GM23338 (cell line): ENCODE measurements around the gene FAM32A. TPM values are rescaled to one million over a fixed set of nuclear protein-coding genes. Genes with fewer than 3 reads are reported as not detected.
A peak's percentile ranks its signal among the peaks of the same experiment; 100 is the strongest.

Experiments
- ATAC-seq: fragments of 200-7000 bp; cut with Tn5 transposase; 3 replicates; pipeline ENCODE4 v1.9.1; 2020
- DNase-seq: peaks from one replicate; pipeline ENCODE4 v3.0.0-alpha.2; 2015; ENCODE audit warnings: low spot score
- H2AFZ ChIP-seq: fragments of 200-600 bp; sonication (generic); 2 replicates; pipeline ENCODE4 v1.8.0; 2016; ENCODE audit warnings: antibody characterized with exemption, mild to moderate bottlenecking, moderate library complexity
- H3F3A ChIP-seq: fragments of 200-600 bp; sonication (generic); replicated peaks from 2 replicates; pipeline ENCODE4 v1.8.0; 2017; ENCODE audit warnings: antibody characterized with exemption, mixed run types, low read depth
- H3K27ac ChIP-seq: fragments of 200-600 bp; sonication (generic); 2 replicates; pipeline ENCODE4 v1.6.1; 2016; ENCODE audit warnings: low read depth
- H3K27me3 ChIP-seq: fragments of 200-600 bp; sonication (generic); 2 replicates; pipeline ENCODE4 v1.8.0; 2016; ENCODE audit warnings: mild to moderate bottlenecking, mixed run types, moderate library complexity; ENCODE audit not compliant: insufficient read depth
- H3K36me3 ChIP-seq: fragments of 200-600 bp; sonication (generic); 2 replicates; pipeline ENCODE4 v1.8.0; 2016; ENCODE audit warnings: mild to moderate bottlenecking; ENCODE audit not compliant: insufficient read depth
- H3K4me1 ChIP-seq: fragments of 200-600 bp; sonication (generic); 2 replicates; pipeline ENCODE4 v1.8.0; 2016; ENCODE audit warnings: mild to moderate bottlenecking, moderate library complexity; ENCODE audit not compliant: insufficient read depth
- H3K4me2 ChIP-seq: fragments of 200-600 bp; sonication (generic); 2 replicates; pipeline ENCODE4 v1.7.1; 2017; ENCODE audit warnings: mixed run types
- H3K4me3 ChIP-seq: fragments of 200-600 bp; sonication (generic); 2 replicates; pipeline ENCODE4 v1.6.1; 2016; ENCODE audit warnings: mixed run types
- H3K79me2 ChIP-seq: fragments of 200-600 bp; sonication (generic); replicated peaks from 2 replicates; pipeline ENCODE4 v1.8.0; 2017; ENCODE audit warnings: mild to moderate bottlenecking; ENCODE audit not compliant: insufficient read depth
- H3K9me2 ChIP-seq: fragments of 200-600 bp; sonication (generic); 2 replicates; pipeline ENCODE4 v1.8.0; 2017; ENCODE audit not compliant: insufficient read depth
- H4K20me1 ChIP-seq: fragments of 200-600 bp; sonication (generic); replicated peaks from 2 replicates; pipeline ENCODE4 v1.8.0; 2017; ENCODE audit warnings: mild to moderate bottlenecking; ENCODE audit not compliant: insufficient read depth
- H3K27ac Mint-ChIP-seq: 2 replicates; pipeline ENCODE4 v1.8.0; 2020; ENCODE audit warnings: inconsistent platforms, mild to moderate bottlenecking, moderate library complexity, mixed read lengths
- H3K27me3 Mint-ChIP-seq: 3 replicates; pipeline ENCODE4 v1.8.0; 2022; ENCODE audit warnings: low read depth, mild to moderate bottlenecking, moderate library complexity, mixed read lengths, inconsistent platforms; ENCODE audit not compliant: insufficient read depth, poor library complexity
- H3K36me3 Mint-ChIP-seq: 3 replicates; pipeline ENCODE4 v1.8.0; 2021; ENCODE audit warnings: low read depth, mild to moderate bottlenecking, inconsistent platforms, moderate library complexity, mixed read lengths
- H3K4me1 Mint-ChIP-seq: 3 replicates; pipeline ENCODE4 v1.8.0; 2020; ENCODE audit warnings: mild to moderate bottlenecking, inconsistent platforms, mixed read lengths
- H3K4me3 Mint-ChIP-seq: 3 replicates; pipeline ENCODE4 v1.8.0; 2021; ENCODE audit warnings: moderate library complexity, mild to moderate bottlenecking, inconsistent platforms, mixed read lengths
- H3K9me3 Mint-ChIP-seq: 3 replicates; pipeline ENCODE4 v1.8.0; 2020; ENCODE audit warnings: moderate library complexity, mild to moderate bottlenecking, inconsistent platforms, mixed read lengths
- EZH2 ChIP-seq: fragments of 200-600 bp; sonication (generic); IDR thresholded peaks from one replicate; pipeline ENCODE4 v1.8.0; 2017; ENCODE audit warnings: antibody characterized with exemption, mild to moderate bottlenecking, low read depth; ENCODE audit not compliant: unreplicated experiment
- EZH2phosphoT487 ChIP-seq: fragments of 200-600 bp; sonication (generic); IDR thresholded peaks from one replicate; pipeline ENCODE4 v1.8.1; 2018; ENCODE audit warnings: antibody characterized with exemption; ENCODE audit not compliant: unreplicated experiment
- JUNB ChIP-seq: IDR thresholded peaks from one replicate; pipeline ENCODE4 v1.6.1; 2016; ENCODE audit warnings: antibody characterized with exemption; ENCODE audit not compliant: unreplicated experiment
- POLR2AphosphoS5 ChIP-seq: IDR thresholded peaks from 2 replicates; pipeline ENCODE4 v1.6.1; 2016; ENCODE audit warnings: antibody characterized with exemption, low read depth
- ZNF114 ChIP-seq: fragments of 250-450 bp; sonication (Bioruptor Pico); IDR thresholded peaks from 2 replicates; pipeline ENCODE4 v1.5.0; 2020; ENCODE audit warnings: mild to moderate bottlenecking, moderate library complexity
- ZNF462 ChIP-seq: fragments of 250-450 bp; sonication (Bioruptor Pico); IDR thresholded peaks from 2 replicates; pipeline ENCODE4 v1.5.0; 2020; ENCODE audit warnings: mild to moderate bottlenecking, moderate library complexity
- polyA plus RNA-seq: library from polyadenylated mRNA; unstranded; fragments of >200 nt; fragmentation: Nextera tagmentation; extraction: Ambion mirVana; gene quantifications from 2 replicates; pipeline ENCODE4 v1.2.1, GENCODE V29; 2016
- total RNA-seq: library from RNA; depleted of rRNA; stranded (reverse); fragments of >200 nt; shearing (Covaris generic); gene quantifications from 2 replicates; pipeline ENCODE4 v1.2.3, GENCODE V29; 2014
- TF ChIP-seq, protein P1 (sequence below), 2 experiments: fragments of 200-600 bp in 1 of 2; sonication (generic) in 1 of 2; conservative IDR thresholded peaks; 2 replicates each; pipeline versions ENCODE4 v1.5.1 to v1.6.1; 2016 to 2017; ENCODE audit warnings: antibody characterized with exemption in 2 of 2, low read depth in 2 of 2, mild to moderate bottlenecking in 2 of 2, moderate library complexity in 1 of 2

The FAM32A gene
- total and polyA plus RNA-seq, 2 experiments from 2014 or later: 58.2 to 67.3 TPM

GRCh38 chr19:16232568-16232967 is 47.4 kb downstream of the FAM32A start:
- Histone ChIP-seq H3K79me2 (no peaks in the 10 kb centered on the region), H3F3A (no peaks in the 10 kb centered on the region), H3K4me2 (no peak overlapping the region), H3K4me1 (no peaks in the 10 kb centered on the region), H2AFZ (no peak overlapping the region), H3K27me3 (no peaks in the 10 kb centered on the region), H3K27ac (no peak overlapping the region), H3K4me3 (no peak overlapping the region), H3K36me3 (no peaks in the 10 kb centered on the region), H3K9me2 (no peaks in the 10 kb centered on the region), H4K20me1 (no peaks in the 10 kb centered on the region)
- DNase-seq (peak; percentile 23), ATAC-seq (peak; percentile 63)
- Mint-ChIP-seq H3K27me3 (peaks cover 11% of the 10 kb centered on the region), H3K27ac (no peak overlapping the region), H3K4me1 (no peaks in the 10 kb centered on the region; the same call in 2 of the 3 replicates), H3K9me3 (no peaks in the 10 kb centered on the region; the same call in 1 of the 3 replicates), H3K4me3 (no peak overlapping the region), H3K36me3 (peaks cover 13% of the 10 kb centered on the region; the same call in 2 of the 3 replicates)
- TF ChIP-seq EZH2phosphoT487: no peak
- no peak for TF ChIP-seq ZNF462 (CRISPR knock-in tag)
- TF ChIP-seq EZH2: no peak
- no peak for TF ChIP-seq ZNF114 (CRISPR knock-in tag)
- TF ChIP-seq, protein P1, sequence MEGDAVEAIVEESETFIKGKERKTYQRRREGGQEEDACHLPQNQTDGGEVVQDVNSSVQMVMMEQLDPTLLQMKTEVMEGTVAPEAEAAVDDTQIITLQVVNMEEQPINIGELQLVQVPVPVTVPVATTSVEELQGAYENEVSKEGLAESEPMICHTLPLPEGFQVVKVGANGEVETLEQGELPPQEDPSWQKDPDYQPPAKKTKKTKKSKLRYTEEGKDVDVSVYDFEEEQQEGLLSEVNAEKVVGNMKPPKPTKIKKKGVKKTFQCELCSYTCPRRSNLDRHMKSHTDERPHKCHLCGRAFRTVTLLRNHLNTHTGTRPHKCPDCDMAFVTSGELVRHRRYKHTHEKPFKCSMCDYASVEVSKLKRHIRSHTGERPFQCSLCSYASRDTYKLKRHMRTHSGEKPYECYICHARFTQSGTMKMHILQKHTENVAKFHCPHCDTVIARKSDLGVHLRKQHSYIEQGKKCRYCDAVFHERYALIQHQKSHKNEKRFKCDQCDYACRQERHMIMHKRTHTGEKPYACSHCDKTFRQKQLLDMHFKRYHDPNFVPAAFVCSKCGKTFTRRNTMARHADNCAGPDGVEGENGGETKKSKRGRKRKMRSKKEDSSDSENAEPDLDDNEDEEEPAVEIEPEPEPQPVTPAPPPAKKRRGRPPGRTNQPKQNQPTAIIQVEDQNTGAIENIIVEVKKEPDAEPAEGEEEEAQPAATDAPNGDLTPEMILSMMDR (conservative IDR thresholded peaks at IDR 0.05; ENCODE audit: low read depth in 2 of 2): peak; percentile 14 to 45; a peak in 2 of 4 replicates
- no peak for TF ChIP-seq POLR2AphosphoS5
- no peak for TF ChIP-seq JUNB
